Activated CD4-positive, alpha-beta T cell treated with anti-CD3 and anti-CD28 coated beads, Interleukin-2, amount 50 U/mL, for 24 hours (primary cell): ENCODE measurements around the gene TCTA.

Experiments
- DNase-seq, 2 donors: peaks; one replicate each; pipeline ENCODE4 v3.0.0-alpha.2; 2020; ENCODE audit warnings: low read depth in 1 of 2, low spot score in 1 of 2

TCTA gene

GRCh38 chr3:49456466-49456865 is 44.2 kb downstream of the TCTA start:
- no peak for DNase-seq

- no peak for DNase-seq
These were observed 48.1 kb downstream of the TCTA start for GRCh38 chr3:49460188-49460890.

GRCh38 chr3:49460956-49461355 is 48.7 kb downstream of the TCTA start:
- DNase-seq, result no peak

- no peak for DNase-seq
These were observed 49.4 kb downstream of the TCTA start for GRCh38 chr3:49461443-49462171.

- no peak for DNase-seq
These were observed 50.0 kb downstream of the TCTA start for GRCh38 chr3:49462222-49462621.

GRCh38 chr3:49465270-49466034 is 53.2 kb downstream of the TCTA start:
- DNase-seq, result no peak
